IPS-15b (cell line): ENCODE data around the gene GPR146.

Source experiments
- H3K27me3 ChIP-seq: one replicate; pipeline ENCODE4 v1.6.1; 2013; ENCODE audit warnings: low read length; ENCODE audit not compliant: control insufficient read depth, insufficient read depth
- H3K36me3 ChIP-seq: one replicate; pipeline ENCODE4 v1.6.1; 2013; ENCODE audit warnings: low read length; ENCODE audit not compliant: control insufficient read depth, insufficient read depth
- H3K4me1 ChIP-seq: one replicate; pipeline ENCODE4 v1.6.1; 2013; ENCODE audit warnings: mild to moderate bottlenecking, low read length; ENCODE audit not compliant: control insufficient read depth, insufficient read depth
- H3K4me3 ChIP-seq: one replicate; pipeline ENCODE4 v1.5.1; 2013; ENCODE audit warnings: low read depth, low read length
- H3K9ac ChIP-seq: one replicate; pipeline ENCODE4 v1.6.1; 2013; ENCODE audit warnings: low read depth, mild to moderate bottlenecking, low read length
- H3K9me3 ChIP-seq: one replicate; pipeline ENCODE4 v1.6.1; 2013; ENCODE audit warnings: mild to moderate bottlenecking, low read length; ENCODE audit not compliant: control insufficient read depth, insufficient read depth

The GPR146 gene

DNA sequence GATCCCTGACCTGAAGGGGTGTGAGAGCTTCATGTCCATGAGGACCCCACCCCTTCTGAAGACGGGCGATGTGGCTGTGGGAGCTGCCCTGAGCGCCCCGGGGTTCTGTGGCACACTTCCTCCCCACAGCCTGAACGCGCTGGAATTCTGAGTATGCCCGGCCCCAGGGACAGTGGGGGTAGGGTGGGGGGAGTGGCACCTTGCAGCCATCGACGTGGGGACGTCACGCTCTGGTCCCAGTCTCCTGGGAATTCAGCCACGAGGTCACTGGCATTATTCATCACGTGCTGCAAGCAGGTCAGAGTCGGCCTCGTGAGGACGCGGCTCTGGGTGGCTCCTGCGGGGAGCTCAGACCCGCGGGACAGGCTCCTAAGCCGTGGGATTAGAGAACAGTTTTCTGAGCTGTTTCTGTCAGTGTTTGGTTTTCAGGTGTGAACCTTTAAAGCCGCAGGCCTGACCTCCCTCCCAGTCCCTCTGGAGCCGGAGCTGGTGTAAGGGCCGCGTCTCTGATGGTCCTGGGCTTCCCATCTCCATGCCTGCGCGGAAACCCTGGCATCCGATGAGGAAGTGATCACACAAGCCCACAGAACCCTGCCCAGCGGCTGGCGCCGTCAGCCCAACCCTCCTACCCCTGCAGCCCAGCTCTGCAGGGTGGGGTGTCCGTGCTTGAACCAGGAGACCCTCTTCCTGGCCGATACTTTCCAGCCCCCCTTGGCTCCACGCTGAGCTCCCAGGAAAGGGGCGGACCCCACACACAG is 16.1 kb downstream of the GPR146 start:
- H3K4me3 ChIP-seq: peak overlapping the region; percentile 43
- H3K27me3 ChIP-seq: no peaks in the 10 kb centered on the region
- H3K4me1 ChIP-seq: peaks cover 3% of the 10 kb centered on the region
- no peaks in the 10 kb centered on the region for H3K9me3 ChIP-seq
- peak overlapping the region; percentile 24 for H3K9ac ChIP-seq
- H3K36me3 ChIP-seq: peaks cover 9% of the 10 kb centered on the region

DNA sequence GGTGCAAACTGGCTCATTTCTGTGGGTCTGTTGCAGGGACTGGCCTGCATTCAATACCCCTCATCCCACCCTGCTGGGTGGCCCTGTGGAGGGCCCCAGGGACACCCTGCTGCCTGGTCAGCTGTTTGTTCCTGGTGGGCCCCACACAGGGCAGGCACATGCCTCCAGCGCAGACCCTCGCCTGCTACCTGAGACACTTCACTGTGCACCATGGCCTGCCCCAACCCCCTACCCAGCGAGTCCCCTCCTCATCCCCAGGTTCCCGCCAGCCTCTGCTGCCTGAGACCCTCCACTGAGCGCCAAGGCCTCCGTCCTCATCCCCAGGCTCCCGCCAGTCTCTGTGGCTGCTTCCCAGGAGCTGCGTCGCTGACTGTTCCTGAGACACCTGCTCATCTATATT is 16.8 kb downstream of the GPR146 start:
- peaks cover 3% of the 10 kb centered on the region for H3K4me1 ChIP-seq
- peak overlapping the region; percentile 24 for H3K9ac ChIP-seq
- peaks cover 9% of the 10 kb centered on the region for H3K36me3 ChIP-seq
- H3K9me3 ChIP-seq: no peaks in the 10 kb centered on the region
- H3K4me3 ChIP-seq: no peak overlapping the region
- no peaks in the 10 kb centered on the region for H3K27me3 ChIP-seq

DNA sequence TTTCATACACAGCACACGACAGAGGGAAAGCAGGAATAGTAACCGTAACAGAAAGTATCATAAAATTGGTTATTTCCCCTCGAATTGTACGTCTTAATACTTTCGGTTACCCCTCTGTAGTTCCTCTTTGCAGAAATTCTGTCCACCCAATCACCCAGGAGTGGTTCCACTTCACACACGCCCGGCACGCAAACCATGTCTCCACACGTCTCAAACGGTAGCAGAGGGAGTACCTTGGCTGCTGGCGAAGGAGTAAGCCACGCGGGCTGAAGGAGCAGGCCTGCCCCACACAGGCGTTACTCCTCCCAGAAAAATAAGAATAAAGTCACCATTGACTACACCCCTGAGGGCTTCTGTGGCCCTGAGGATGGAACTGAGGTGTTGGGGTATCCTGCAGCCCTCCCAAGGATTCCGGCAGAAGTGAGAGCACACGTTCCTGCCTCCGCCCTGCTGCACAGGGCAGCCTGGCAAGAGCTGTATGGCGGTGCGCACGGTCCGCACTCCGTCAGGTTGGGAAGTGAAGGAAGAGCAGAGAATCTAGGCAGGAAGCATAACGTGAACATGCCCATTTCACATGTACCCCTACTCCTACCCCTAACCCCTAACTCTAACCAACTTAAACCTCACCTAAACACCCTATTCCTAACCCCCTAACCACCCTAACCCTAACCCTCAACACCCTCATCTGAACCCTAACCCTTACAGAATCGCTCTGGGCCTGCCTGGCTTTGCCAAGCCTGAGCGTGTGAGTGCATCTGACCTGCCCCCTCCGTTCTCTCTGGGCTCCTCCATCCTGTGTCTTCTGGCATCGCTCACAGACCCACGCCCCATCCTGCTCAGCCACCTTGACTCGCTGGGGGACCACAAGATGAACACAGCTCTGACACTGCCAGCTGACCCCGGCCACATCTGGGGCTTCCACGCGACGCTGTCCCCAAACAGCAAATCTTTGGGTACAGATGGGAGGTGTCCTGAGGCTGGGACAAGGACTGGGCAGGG is 18.2 kb downstream of the GPR146 start:
- Histone ChIP-seq H3K4me3 (no peak overlapping the region), H3K9me3 (no peaks in the 10 kb centered on the region), H3K36me3 (peaks cover 9% of the 10 kb centered on the region), H3K27me3 (no peaks in the 10 kb centered on the region), H3K4me1 (peaks cover 3% of the 10 kb centered on the region), H3K9ac (no peak overlapping the region)

GRCh38 chr7:1063361-1063760 is 19.0 kb downstream of the GPR146 start:
- peaks cover 2% of the 10 kb centered on the region for H3K36me3 ChIP-seq
- H3K9me3 ChIP-seq: no peaks in the 10 kb centered on the region
- no peak overlapping the region for H3K4me3 ChIP-seq
- H3K9ac ChIP-seq: no peak overlapping the region
- H3K27me3 ChIP-seq: no peaks in the 10 kb centered on the region
- H3K4me1 ChIP-seq: peaks cover 3% of the 10 kb centered on the region

DNA sequence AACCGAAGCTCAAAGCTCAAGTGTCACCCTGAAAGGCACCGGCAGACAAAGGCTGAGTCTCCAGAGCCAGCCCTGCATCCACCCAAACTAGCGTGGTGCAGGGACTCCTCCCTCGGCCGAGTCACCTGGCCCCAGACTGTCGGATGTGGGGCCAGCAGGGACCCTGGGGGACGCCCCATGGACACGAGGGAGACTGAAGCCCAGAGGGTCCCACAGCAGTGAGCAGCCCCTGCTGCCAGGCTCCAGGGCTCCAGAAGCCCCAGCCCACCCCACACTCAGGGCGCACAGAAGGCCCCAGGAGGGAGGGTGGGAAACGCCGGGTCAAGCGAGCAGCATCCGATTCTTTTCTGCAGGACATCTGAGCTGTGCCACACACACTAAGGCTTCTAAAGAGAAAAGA is 20.2 kb downstream of the GPR146 start:
- Histone ChIP-seq H3K9me3 (no peaks in the 10 kb centered on the region), H3K4me3 (no peak overlapping the region), H3K36me3 (no peaks in the 10 kb centered on the region), H3K27me3 (no peaks in the 10 kb centered on the region), H3K9ac (no peak overlapping the region), H3K4me1 (peaks cover 3% of the 10 kb centered on the region)

DNA sequence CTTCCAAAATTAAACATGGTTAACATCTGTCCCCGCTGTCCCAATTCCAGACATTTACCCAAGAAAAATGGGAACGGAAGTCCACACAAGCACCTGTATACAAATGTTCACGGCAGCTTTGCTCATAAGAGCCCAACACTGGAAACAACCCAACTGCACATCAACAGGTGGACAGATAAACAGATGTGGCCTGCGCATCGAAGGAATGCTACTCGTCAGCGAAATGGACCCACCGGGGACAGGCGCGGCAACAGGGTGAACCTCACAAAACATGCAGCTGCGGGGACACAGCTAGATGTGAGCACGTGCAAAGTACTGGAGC is 20.9 kb downstream of the GPR146 start:
- Histone ChIP-seq H3K9me3 (no peaks in the 10 kb centered on the region), H3K4me1 (peaks cover under 1% of the 10 kb centered on the region), H3K4me3 (no peak overlapping the region), H3K9ac (no peak overlapping the region), H3K27me3 (no peaks in the 10 kb centered on the region), H3K36me3 (no peaks in the 10 kb centered on the region)

DNA sequence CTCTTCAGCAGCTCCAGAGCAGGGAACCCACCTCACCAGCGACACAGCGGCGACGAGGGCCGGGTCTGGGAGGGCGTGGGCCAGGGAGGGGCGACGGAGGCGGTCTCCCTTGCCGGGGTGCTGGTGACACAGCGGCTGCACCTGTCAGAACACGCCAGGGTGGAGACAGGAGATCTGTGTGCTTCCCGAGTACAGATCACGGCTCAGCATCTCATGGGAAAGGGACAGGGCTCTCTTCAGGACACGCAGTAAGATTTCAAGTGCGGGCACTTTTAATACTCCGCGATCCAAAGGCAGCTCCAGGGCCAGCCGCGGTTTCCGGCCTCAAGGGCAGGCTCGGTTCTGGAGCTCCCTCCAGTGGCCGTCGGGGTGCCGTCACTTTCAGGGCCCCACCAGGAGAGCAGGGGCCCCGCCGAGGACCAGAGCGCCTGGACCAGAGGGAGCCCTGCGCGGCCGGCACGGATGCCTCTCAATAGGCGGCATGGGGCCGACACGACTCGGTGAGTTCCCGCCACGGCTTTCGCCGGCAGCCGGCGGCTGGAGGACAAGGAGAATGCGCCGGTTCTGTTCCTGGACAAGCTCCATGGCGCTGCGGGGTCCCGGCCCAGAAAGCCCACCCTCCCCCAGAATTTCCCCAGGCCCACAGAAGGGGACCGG is 21.4 kb downstream of the GPR146 start:
- no peaks in the 10 kb centered on the region for H3K27me3 ChIP-seq
- H3K9me3 ChIP-seq: peaks cover 4% of the 10 kb centered on the region
- H3K36me3 ChIP-seq: no peaks in the 10 kb centered on the region
- H3K4me1 ChIP-seq: no peaks in the 10 kb centered on the region
- no peak overlapping the region for H3K4me3 ChIP-seq
- no peak overlapping the region for H3K9ac ChIP-seq

DNA sequence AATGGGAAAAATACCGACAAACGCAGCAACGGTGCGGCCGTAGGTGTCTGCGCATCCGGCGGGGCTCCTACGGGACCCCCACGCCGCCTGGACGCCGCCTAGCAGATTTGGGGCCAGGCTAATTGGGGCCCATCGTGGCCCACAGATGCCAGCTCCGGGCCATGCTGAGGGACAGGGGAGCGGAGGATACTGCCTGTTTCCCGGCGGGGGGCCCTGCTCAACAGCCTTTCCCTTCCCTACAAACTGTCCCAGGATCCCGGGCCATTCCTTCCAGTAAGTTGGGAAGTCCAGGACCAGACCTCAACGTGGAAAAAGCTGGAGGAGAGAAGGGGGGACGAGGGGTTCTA is 21.9 kb downstream of the GPR146 start:
- H3K9ac ChIP-seq: no peak overlapping the region
- H3K9me3 ChIP-seq: peaks cover 4% of the 10 kb centered on the region
- H3K36me3 ChIP-seq: no peaks in the 10 kb centered on the region
- no peaks in the 10 kb centered on the region for H3K4me1 ChIP-seq
- no peaks in the 10 kb centered on the region for H3K27me3 ChIP-seq
- H3K4me3 ChIP-seq: no peak overlapping the region

DNA sequence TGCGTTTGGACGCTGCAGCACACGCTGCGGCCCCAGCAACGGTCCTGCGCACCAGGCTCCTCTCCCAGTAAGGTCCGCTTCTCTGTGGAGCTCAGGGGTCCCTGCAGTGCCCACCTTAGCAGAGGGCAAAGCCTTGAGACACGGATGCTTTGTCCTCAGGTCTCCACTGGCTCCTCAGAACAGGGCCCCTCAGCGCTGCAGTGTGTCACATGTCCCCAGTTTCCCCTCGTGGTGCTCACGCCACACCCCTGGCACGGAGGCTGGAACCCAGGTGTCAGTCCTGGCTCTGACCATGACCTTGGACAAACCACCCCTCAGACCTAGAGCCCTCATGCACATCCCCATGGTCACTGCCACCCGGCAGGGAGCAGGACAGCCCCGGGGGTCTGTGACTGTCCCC is 23.7 kb downstream of the GPR146 start:
- H3K9me3 ChIP-seq: peaks cover 4% of the 10 kb centered on the region
- H3K27me3 ChIP-seq: no peaks in the 10 kb centered on the region
- H3K9ac ChIP-seq: no peak overlapping the region
- H3K4me1 ChIP-seq: no peaks in the 10 kb centered on the region
- no peak overlapping the region for H3K4me3 ChIP-seq
- H3K36me3 ChIP-seq: no peaks in the 10 kb centered on the region

DNA sequence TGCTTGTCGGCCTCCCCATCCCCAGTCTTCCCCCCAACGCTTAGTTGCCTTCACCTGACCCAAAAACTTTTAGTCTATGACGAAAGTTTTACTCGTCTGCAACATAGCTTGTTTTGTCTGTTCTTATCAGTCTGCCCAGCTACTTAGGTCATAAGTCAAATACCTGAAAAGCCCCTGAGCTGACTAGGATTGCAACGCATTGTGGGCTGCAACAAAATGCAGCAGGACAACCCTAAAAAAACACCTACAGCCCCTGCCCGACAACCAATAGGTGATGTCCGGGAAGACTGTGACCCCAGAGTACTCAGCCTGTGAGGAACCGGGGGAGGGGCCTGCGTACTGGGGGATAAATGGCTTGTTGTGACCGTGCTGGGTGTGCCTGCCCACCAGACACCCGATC is 24.3 kb downstream of the GPR146 start:
- H3K9ac ChIP-seq: no peak overlapping the region
- H3K9me3 ChIP-seq: peaks cover 4% of the 10 kb centered on the region
- H3K4me3 ChIP-seq: no peak overlapping the region
- H3K27me3 ChIP-seq: no peaks in the 10 kb centered on the region
- no peaks in the 10 kb centered on the region for H3K4me1 ChIP-seq
- no peaks in the 10 kb centered on the region for H3K36me3 ChIP-seq

DNA sequence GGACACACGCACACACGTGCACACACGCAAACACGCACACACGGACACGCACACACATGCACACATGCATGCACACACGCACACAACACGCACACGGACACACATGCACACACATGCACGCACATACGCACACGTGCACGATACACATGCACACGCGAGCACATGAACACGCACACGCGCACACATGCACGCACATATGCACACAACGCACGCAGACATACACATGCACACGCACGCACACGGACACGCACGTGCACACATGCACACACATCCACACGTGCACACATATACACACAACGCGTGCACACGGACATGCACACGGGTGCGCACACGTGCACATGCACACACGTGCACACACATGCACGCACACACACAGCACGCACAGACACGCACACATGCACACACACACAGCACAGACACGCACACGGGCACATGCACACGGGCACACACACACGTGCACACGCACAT is 26.2 kb downstream of the GPR146 start:
- Histone ChIP-seq H3K27me3 (no peaks in the 10 kb centered on the region), H3K9me3 (peaks cover 4% of the 10 kb centered on the region)

More for the DNA sequence above, 26.2 kb downstream of the GPR146 start:
- Histone ChIP-seq H3K4me1 (no peaks in the 10 kb centered on the region), H3K9ac (no peak overlapping the region), H3K4me3 (no peak overlapping the region), H3K36me3 (no peaks in the 10 kb centered on the region)
